ENCODE data around the gene RNF2.

Gene RNF2

DNA sequence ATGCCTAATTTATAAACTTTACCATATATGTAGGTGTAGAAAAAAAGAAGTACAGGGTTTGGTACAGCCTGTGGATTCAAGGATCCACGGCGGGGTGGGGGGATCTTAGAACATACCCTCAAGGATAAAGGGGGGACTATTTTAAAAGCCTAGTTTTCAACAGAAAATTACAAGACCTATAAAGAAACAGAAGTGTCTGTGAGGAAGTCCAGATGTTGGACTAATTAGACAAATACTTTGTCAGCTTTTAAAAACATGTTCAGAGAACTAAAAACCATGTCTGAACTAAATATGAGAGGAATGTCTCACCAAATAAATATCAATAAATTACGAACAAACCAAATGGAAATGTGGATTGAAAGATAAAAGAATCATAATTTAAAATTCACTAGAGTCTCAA, 59.8 kb downstream of the RNF2 start:
- DNase-seq: no peak

DNA sequence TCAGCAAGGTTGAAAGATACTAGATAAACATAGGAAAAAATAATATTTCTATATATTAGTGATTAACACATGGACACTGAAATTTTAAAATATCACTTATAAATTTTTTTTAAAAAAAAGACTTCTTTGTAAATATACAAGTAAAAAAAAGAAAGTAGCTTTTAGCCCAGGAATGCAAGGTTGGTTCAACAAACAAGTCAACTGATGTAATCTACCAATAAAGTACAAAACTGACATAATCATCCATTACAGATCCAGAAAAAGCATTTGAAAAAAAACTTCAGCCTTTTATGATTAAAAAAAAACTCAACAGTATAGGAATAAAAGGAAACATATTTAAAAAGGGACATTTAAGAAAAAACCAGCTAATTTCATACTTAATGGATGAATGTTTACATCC, 63.0 kb downstream of the RNF2 start:
- DNase-seq: no peak

DNA sequence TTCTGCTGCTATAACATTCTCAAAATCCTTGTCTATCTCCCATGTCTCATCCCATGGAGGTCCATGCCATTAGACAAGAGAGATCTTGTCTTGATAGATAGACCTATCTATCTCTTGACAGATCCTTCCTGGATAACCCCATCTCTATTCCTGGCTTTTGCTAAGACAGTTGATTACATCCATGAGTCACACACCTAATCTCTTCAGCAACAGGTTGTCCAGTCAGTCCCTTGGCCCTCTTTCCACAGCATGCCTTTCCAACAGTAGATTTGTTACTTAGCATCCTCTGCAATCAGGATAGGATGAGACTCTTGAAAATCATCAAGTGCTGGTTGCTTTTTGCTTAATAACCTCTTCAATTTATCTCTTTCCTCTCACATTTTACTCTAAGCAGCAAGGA, 64.8 kb downstream of the RNF2 start:
- DNase-seq: no peak

DNA sequence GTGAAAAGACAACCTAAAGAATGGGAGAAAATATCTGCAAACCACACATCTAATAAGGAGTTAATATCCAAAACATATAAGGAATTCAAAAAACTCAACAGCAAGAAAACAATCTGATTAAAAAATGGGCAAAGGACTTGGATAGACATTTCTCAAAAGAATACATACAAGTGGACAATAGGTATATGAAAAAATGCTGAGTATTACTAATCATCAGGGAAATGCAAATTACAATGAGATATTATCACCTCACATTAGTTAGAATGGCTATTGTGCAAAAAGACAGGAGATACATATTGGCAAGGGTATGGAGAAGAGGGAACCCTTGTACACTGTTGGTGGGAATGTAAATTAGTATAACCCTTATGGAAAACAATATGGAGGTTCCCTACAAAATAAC, 66.5 kb downstream of the RNF2 start:
- no peak for DNase-seq

DNA sequence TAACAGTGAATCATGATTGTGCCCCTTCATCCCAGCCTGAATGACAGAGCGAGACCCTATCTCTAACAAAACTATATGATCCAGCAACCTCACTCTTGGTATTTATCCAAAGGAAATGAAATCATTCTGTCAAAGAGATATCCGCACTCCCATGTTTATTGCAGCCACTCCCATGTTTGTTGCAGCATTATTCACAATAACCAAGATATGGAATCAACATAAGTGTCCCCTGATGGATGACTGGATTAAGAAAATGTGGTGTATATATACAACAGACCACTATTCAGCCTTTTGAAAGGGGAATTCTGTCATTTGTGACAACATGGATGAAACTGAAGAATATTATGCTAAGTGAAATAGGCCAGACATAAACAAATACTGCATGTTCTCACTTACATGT, 67.0 kb downstream of the RNF2 start:
- no peak for DNase-seq

DNA sequence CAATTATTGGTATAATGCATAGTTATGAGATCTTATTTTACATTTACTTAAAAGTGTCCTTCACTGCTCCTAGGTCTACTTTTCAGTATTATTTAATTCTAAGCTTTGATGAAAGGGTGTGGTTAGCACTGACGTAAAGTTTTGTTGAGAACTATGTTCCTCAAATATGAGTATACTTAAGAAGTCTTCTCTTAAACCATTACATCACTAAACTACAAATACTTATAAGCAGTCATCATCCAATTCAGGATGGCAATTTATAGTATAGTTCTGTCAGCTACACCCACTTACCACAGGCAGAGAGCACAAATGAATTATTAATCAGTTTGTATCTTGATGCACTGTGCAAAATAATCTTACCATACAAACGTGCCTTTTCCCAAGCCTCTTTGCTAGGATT, 84.3 kb downstream of the RNF2 start:
- no peak for DNase-seq

DNA sequence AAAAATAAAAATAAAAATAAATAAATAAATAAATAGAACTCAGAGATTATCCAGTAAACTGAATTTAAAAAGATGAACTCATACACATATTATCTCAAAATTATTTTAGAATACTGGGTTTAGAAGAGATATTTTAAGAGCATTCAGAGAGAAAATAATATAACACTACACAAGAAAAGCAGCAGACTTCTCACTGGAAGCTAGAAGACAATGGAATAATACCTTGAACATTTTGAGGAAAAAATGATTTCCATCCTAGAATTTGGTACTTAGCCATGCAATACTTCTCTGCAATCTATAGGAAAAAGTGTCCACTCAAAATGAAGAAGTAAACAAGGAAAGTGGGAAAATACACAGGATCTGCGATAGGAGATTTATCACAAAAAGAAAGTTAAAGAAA, 87.2 kb downstream of the RNF2 start:
- no peak for DNase-seq

DNA sequence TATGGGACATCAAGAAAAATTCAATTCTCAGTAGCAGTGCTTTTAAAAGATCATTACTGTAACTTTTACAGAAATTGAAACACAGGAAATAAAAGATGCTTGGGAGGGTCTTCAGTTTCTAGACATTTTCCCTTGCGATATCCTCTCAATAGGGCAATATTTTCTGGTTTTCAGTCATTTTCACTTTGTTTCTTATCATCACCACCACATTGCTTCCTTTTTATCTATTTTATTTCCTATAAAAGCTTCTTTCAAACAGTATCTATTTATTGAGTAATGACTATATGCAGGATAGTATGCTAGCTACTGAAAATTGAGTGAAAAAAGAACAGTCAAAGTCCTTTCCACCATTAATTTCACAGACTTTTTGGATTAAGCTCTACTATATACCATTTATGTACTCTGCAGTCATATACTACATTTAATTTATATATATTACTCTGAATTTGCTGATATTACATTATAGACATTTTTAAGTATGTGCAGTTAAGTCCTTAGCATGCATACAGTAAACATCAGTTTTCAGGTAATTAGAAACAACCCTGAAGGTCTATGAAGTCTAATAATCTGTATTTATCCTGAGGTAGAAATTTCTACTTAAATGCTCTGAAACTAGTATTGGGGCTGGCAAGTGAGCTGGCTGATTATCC, 92.7 kb downstream of the RNF2 start:
- DNase-seq: no peak

GRCh38 chr1:185139246-185139645, 93.9 kb downstream of the RNF2 start:
- DNase-seq: no peak

GRCh38 chr1:185144233-185144632, 98.9 kb downstream of the RNF2 start:
- no peak for DNase-seq

DNA sequence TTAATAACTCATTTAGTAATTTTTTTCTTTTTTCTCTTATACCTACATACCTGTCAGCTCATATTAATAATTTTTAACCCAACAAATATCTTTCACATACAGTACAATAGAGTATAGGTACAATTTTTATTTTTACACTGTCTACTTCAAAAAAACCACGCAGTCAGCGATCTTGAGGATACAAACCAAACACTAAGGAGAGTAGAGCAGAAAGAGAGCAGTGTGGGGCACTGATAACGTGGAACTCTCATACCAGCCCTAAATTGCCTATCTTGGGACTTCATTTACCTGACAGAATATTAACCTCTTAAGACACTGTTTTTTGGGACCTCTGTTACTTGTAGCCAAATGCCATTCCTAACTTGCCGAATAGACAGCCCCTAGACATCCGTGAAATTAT, 105.9 kb downstream of the RNF2 start:
- DNase-seq: no peak
